HepG2 (cell line): ENCODE measurements around the gene LEPROT. TPM values are rescaled to one million over a fixed set of nuclear protein-coding genes. Genes with fewer than 3 reads are reported as not detected.

Experiments used
- ATAC-seq: fragments of 200-7000 bp; cut with Tn5 transposase; 3 replicates; pipeline ENCODE4 v1.9.1; 2020; ENCODE audit warnings: mild to moderate bottlenecking, moderate library complexity
- BruUV-seq: library from RNA; stranded (reverse); fragments of 400-500 nt; replicated peaks from 2 replicates; lab custom pipeline; 2021; lab: Mats Ljungman, UMichigan
- CTCF ChIA-PET: fragments of 300-600 bp; formaldehyde crosslinking; extraction: SDS; loops from one replicate; lab custom pipeline; 2021; ENCODE audit warnings: low total read pairs, inconsistent platforms, low intra/inter-chr PET ratio; lab: Yijun Ruan, JAX
- POLR2A ChIA-PET: fragments of 350-600 bp; sonication (Branson Sonifier 250); formaldehyde crosslinking; loops from one replicate; lab custom pipeline; 2020; ENCODE audit warnings: antibody characterized with exemption, inconsistent platforms; lab: Yijun Ruan, JAX
- DNase-seq: peaks from one replicate; pipeline ENCODE4 v3.0.0-alpha.2; 2015; ENCODE audit warnings: low spot score
- FAIRE-seq: peaks from 3 replicates; lab custom pipeline; 2011; peaks lifted over from hg19 to GRCh38; lab: Jason Lieb, UNC
- H2AFZ ChIP-seq: one replicate; pipeline ENCODE4 v1.6.1; 2011; ENCODE audit warnings: low read length, inconsistent platforms
- H3K27ac ChIP-seq: fragments of 300-600 bp; 3 replicates; pipeline ENCODE4 v1.8.0; 2011; ENCODE audit warnings: mixed run types, mild to moderate bottlenecking, mixed read lengths, low read length, inconsistent platforms; ENCODE audit not compliant: insufficient read depth; ENCODE audit errors: extremely low read length
- H3K27me3 ChIP-seq, 2 experiments: fragments of 200-600 bp in 1 of 2; 2 replicates in 1 of 2; 3 replicates in 1 of 2; pipeline versions ENCODE4 v1.6.0 to v1.8.0; 2011; ENCODE audit warnings: low read length in 2 of 2, mild to moderate bottlenecking in 2 of 2, moderate library complexity in 2 of 2, inconsistent platforms in 1 of 2; ENCODE audit not compliant: insufficient read depth in 2 of 2, control insufficient read depth in 1 of 2
- H3K36me3 ChIP-seq, 2 experiments: fragments of 200-600 bp in 1 of 2; replicated peaks in 1 of 2; 2 replicates in 1 of 2; 3 replicates in 1 of 2; pipeline versions ENCODE4 v1.5.1 to v1.8.0; 2011; ENCODE audit warnings: low read length in 2 of 2, inconsistent platforms in 1 of 2; ENCODE audit not compliant: insufficient read depth in 2 of 2, control insufficient read depth in 1 of 2
- H3K4me1 ChIP-seq: 2 replicates; pipeline ENCODE4 v1.5.1; 2012; ENCODE audit warnings: low read length, inconsistent platforms; ENCODE audit not compliant: insufficient read depth
- H3K4me2 ChIP-seq: 2 replicates; pipeline ENCODE4 v1.6.0; 2011; ENCODE audit warnings: low read depth, low read length, inconsistent platforms
- H3K4me3 ChIP-seq, 3 experiments: fragments of 200-600 bp in 1 of 3; sonication (generic), shearing (Covaris generic) in 1 of 3; replicated peaks in 1 of 3; 2 replicates each; pipeline ENCODE4 v1.5.1; 2011 to 2016; ENCODE audit warnings: low read length in 3 of 3, inconsistent platforms in 2 of 3, low read depth in 2 of 3, mild to moderate bottlenecking in 2 of 3, control low read depth in 1 of 3, mixed read lengths in 1 of 3; ENCODE audit not compliant: insufficient read depth in 1 of 3
- H3K79me2 ChIP-seq: one replicate; pipeline ENCODE4 v1.6.1; 2011; ENCODE audit warnings: low read length, inconsistent platforms; ENCODE audit not compliant: insufficient read depth
- H3K9ac ChIP-seq: 2 replicates; pipeline ENCODE4 v1.6.0; 2011; ENCODE audit warnings: mild to moderate bottlenecking, low read depth, low read length, inconsistent platforms; ENCODE audit not compliant: insufficient read depth
- H3K9me3 ChIP-seq: 2 replicates; pipeline ENCODE4 v1.5.1; 2012; ENCODE audit warnings: mild to moderate bottlenecking, low read length
- H4K20me1 ChIP-seq: 2 replicates; pipeline ENCODE4 v1.6.0; 2011; ENCODE audit warnings: inconsistent platforms, mild to moderate bottlenecking, low read length, moderate library complexity; ENCODE audit not compliant: insufficient read depth
- ARID4A ChIP-seq: sonication (generic); formaldehyde crosslinking; IDR thresholded peaks from 2 replicates; pipeline ENCODE4 v1.5.0; 2020; ENCODE audit warnings: mild to moderate bottlenecking, missing genetic modification reagents, borderline replicate concordance
- EP300 ChIP-seq, 3 experiments: sonication (generic) in 1 of 3; formaldehyde crosslinking in 1 of 3; IDR thresholded peaks; 2 replicates each; pipeline versions ENCODE4 v1.5.1 to v1.6.1; 2011 to 2020; ENCODE audit warnings: low read depth in 2 of 3, low read length in 2 of 3, borderline replicate concordance in 1 of 3, improper control_type of control experiment in 1 of 3, mild to moderate bottlenecking in 1 of 3, missing genetic modification reagents in 1 of 3, moderate library complexity in 1 of 3
- FOXP1 ChIP-seq, 2 experiments: fragments of 450-650 bp in 1 of 2; IDR thresholded peaks; 2 replicates each; pipeline ENCODE4 v1.6.1; 2017 to 2018; ENCODE audit warnings: antibody characterized with exemption in 1 of 2
- HDAC2 ChIP-seq: sonication (generic); formaldehyde crosslinking; IDR thresholded peaks from 2 replicates; pipeline ENCODE4 v1.4.0; 2020; ENCODE audit warnings: missing genetic modification reagents
- HIC2 ChIP-seq: sonication (generic); formaldehyde crosslinking; IDR thresholded peaks from 2 replicates; pipeline ENCODE4 v1.9.0; 2022; ENCODE audit warnings: low read depth, missing genetic modification reagents
- JUND ChIP-seq: sonication (generic); formaldehyde crosslinking; IDR thresholded peaks from 2 replicates; pipeline ENCODE4 v1.8.0; 2022; ENCODE audit warnings: mild to moderate bottlenecking, missing genetic modification reagents
- MED1 ChIP-seq: sonication (generic); formaldehyde crosslinking; IDR thresholded peaks from 2 replicates; pipeline ENCODE4 v1.4.0; 2020; ENCODE audit warnings: missing genetic modification reagents
- POGK ChIP-seq: sonication (generic); formaldehyde crosslinking; conservative IDR thresholded peaks from 2 replicates; pipeline ENCODE4 v1.8.0; 2022; ENCODE audit warnings: mild to moderate bottlenecking, moderate library complexity, missing genetic modification reagents
- RARA ChIP-seq: IDR thresholded peaks from 2 replicates; pipeline ENCODE4 v1.6.1; 2016; ENCODE audit warnings: missing genetic modification reagents, missing compliant biosample characterization
- SALL1 ChIP-seq: sonication (generic); formaldehyde crosslinking; IDR thresholded peaks from 2 replicates; pipeline ENCODE4 v1.8.0; 2022; ENCODE audit warnings: mild to moderate bottlenecking, missing genetic modification reagents
- SIN3B ChIP-seq: fragments of 150-350 bp; IDR thresholded peaks from 2 replicates; pipeline ENCODE4 v1.6.1; 2014; ENCODE audit warnings: low read length
- SOX13 ChIP-seq, 3 experiments: fragments of 450-650 bp in 1 of 3; sonication (generic) in 1 of 3; formaldehyde crosslinking in 1 of 3; IDR thresholded peaks in 2 of 3; conservative IDR thresholded peaks in 1 of 3; 2 replicates each; pipeline versions ENCODE4 v1.5.0 to v1.6.1; 2016 to 2020; ENCODE audit warnings: antibody characterized with exemption in 1 of 3, mild to moderate bottlenecking in 1 of 3, missing compliant biosample characterization in 1 of 3, missing genetic modification reagents in 1 of 3, moderate library complexity in 1 of 3
- ZMYM4 ChIP-seq: sonication (generic); formaldehyde crosslinking; IDR thresholded peaks from 2 replicates; pipeline ENCODE4 v1.8.1; 2023; ENCODE audit warnings: mild to moderate bottlenecking, missing genetic modification reagents
- WGBS: methylation state at CpG from one replicate; pipeline ENCODE4 v1.1.6; 2017; ENCODE audit warnings: low lambda C conversion rate; 5-methylcytosine and 5-hydroxymethylcytosine counted together
- in situ Hi-C: cut with HindIII; loops from 2 replicates; pipeline ENCODE4 v1.10.0; 2017; ENCODE audit warnings: low pct_unique_long_range_greater_than_20kb; ENCODE audit not compliant: extremely low pct_ligation_motif_present
- intact Hi-C: fragments of 100-400 bp; cut with micrococcal nuclease; formaldehyde crosslinking; loops from one replicate; pipeline ENCODE4 v1.10.0; 2022; ENCODE audit not compliant: unreplicated experiment
- polyA plus RNA-seq, 8 experiments: library from polyadenylated mRNA; depleted of rRNA in 3 of 8; stranded (reverse) in 7 of 8; unstranded in 1 of 8; fragments of >200 nt; fragmentation: Illumina TruSeq in 4 of 8; extraction: Trizol in 4 of 8; gene quantifications; 2 replicates each; pipeline versions ENCODE4 v1.2.1 to v1.2.3, GENCODE V29; 2011 to 2016; ENCODE audit warnings: low read depth in 4 of 8, missing spikeins in 1 of 8, mixed read lengths in 1 of 8; ENCODE audit not compliant: insufficient read depth in 1 of 8
- total RNA-seq, 5 experiments: library from RNA; depleted of rRNA; stranded (reverse); fragments of >200 nt; fragmentation: Illumina TruSeq; extraction: Trizol; gene quantifications; 2 replicates each; pipeline ENCODE4 v1.2.3, GENCODE V29; 2016; ENCODE audit warnings: low read depth in 1 of 5

The LEPROT gene
- total and polyA plus RNA-seq, 2 of the 13 experiments (the other 11 are each of a cell fraction or from before 2014, with no cell fraction given): 36.8 to 51.4 TPM

GRCh38 chr1:65477414-65478378, 57.2 kb downstream of the LEPROT start:
- Histone ChIP-seq H3K9me3 (no peaks in the 10 kb centered on the region), H3K79me2 (no peaks in the 10 kb centered on the region), H3K27ac (peak overlapping the region; percentile 80), H3K9ac (no peak overlapping the region), H3K36me3 (no peaks in the 10 kb centered on the region), H2AFZ (no peak overlapping the region), H3K4me2 (no peak overlapping the region), H3K4me1 (peaks cover 62% of the 10 kb centered on the region), H4K20me1 (no peaks in the 10 kb centered on the region), H3K4me3 (no peak overlapping the region), H3K27me3 (no peaks in the 10 kb centered on the region)
- ChIA-PET POLR2A (interaction anchor here (2.5 kb wide), 1 partner anchor 10 kb away, joined by 17 read pairs; no protein-coding TSS in a partner anchor), CTCF (no interaction called here)
- in situ Hi-C loops: no loop called here
- TF ChIP-seq MED1 (CRISPR knock-in tag): peak; percentile 53; the same call in 1 of the 2 replicates
- TF ChIP-seq FOXP1 (IDR thresholded peaks at IDR 0.05): no peak
- 0 out of 2 replicates have a peak, but pooled peaks have one; percentile 17 for TF ChIP-seq FOXP1 (CRISPR knock-in tag; IDR thresholded peaks at IDR 0.05)
- TF ChIP-seq EP300 (IDR thresholded peaks at IDR 0.05; ENCODE audit: low read depth in 2 of 2, low read length in 2 of 2): peak in 1 of 2 experiments; percentile 6; a peak in 1 of 4 replicates
- TF ChIP-seq EP300 (CRISPR knock-in tag; IDR thresholded peaks at IDR 0.05; ENCODE audit: borderline replicate concordance): no peak
- TF ChIP-seq RARA: peak; percentile 66; the same call in 1 of the 2 replicates
- no peak for TF ChIP-seq JUND
- no peak for TF ChIP-seq SOX13 (IDR thresholded peaks at IDR 0.05)
- 0 out of 4 replicates have a peak, but pooled peaks of 1 of the 2 experiments have one; percentile 18 for TF ChIP-seq SOX13 (CRISPR knock-in tag; conservative IDR thresholded peaks at IDR 0.05 in 1 of 2, IDR thresholded peaks at IDR 0.05 in 1 of 2)
- TF ChIP-seq SALL1 (CRISPR knock-in tag): peak; percentile 40; the same call in 1 of the 2 replicates
- TF ChIP-seq HDAC2 (CRISPR knock-in tag): peak; percentile 39; the same call in 1 of the 2 replicates
- no peak for TF ChIP-seq ARID4A (CRISPR knock-in tag)
- TF ChIP-seq SIN3B: no peak
- peak; percentile 13; the same call in 1 of the 2 replicates for TF ChIP-seq ZMYM4 (CRISPR knock-in tag)
- TF ChIP-seq HIC2 (CRISPR knock-in tag): peak; percentile 68; the same call in 1 of the 2 replicates
- peak; percentile 62; the same call in 1 of the 2 replicates for TF ChIP-seq POGK (CRISPR knock-in tag)
- no TSS peak for BruUV-seq
- ATAC-seq (no peak), FAIRE-seq (no peak), DNase-seq (no peak)
- intact Hi-C loops: no loop called here
- 74% methylated on average over 2 of the region's 2 CpGs for WGBS
